CD4-positive, alpha-beta T cell treated with Interleukin-10 for 1 hour (primary cell): Measurements from ENCODE around the gene C12orf75.
"Not testable (repeated sequence)": the region's sequence is repeated elsewhere in the genome, so short reads cannot be mapped to it uniquely, and the experiment has no call there.

Source experiments
- DNase-seq: peaks from one replicate; pipeline ENCODE4 v3.0.0-alpha.2; 2020

C12orf75 gene

GRCh38 chr12:105384220-105384619 lies 53.7 kb downstream of the C12orf75 start:
- no peak for DNase-seq

- no peak for DNase-seq
These were observed 54.5 kb downstream of the C12orf75 start for GRCh38 chr12:105384916-105385535.

GRCh38 chr12:105386431-105386830 lies 55.9 kb downstream of the C12orf75 start:
- DNase-seq = no peak

- DNase-seq = no peak
These were observed 60.7 kb downstream of the C12orf75 start for GRCh38 chr12:105391231-105391630.

GRCh38 chr12:105393587-105393986 lies 63.1 kb downstream of the C12orf75 start:
- no peak for DNase-seq

- no peak for DNase-seq
These were observed 65.5 kb downstream of the C12orf75 start for GRCh38 chr12:105396024-105396423.

GRCh38 chr12:105396983-105397382 lies 66.5 kb downstream of the C12orf75 start:
- DNase-seq = no peak

- DNase-seq = no peak
These were observed 68.4 kb downstream of the C12orf75 start for GRCh38 chr12:105398930-105399329.

- DNase-seq = no peak
These were observed 69.1 kb downstream of the C12orf75 start for GRCh38 chr12:105399428-105400081.

- no peak for DNase-seq
These were observed 69.7 kb downstream of the C12orf75 start for GRCh38 chr12:105400227-105400626.

GRCh38 chr12:105401198-105401597 lies 70.7 kb downstream of the C12orf75 start:
- no peak for DNase-seq

- no peak for DNase-seq
These were observed 71.9 kb downstream of the C12orf75 start for GRCh38 chr12:105402366-105402765.

GRCh38 chr12:105403095-105403494 lies 72.6 kb downstream of the C12orf75 start:
- DNase-seq = no peak

GRCh38 chr12:105404134-105404533 lies 73.6 kb downstream of the C12orf75 start:
- DNase-seq = not testable (repeated sequence)

- DNase-seq = no peak
These were observed 76.0 kb downstream of the C12orf75 start for GRCh38 chr12:105406497-105406896.

GRCh38 chr12:105409279-105409678 lies 78.8 kb downstream of the C12orf75 start:
- no peak for DNase-seq

- DNase-seq = no peak
These were observed 79.4 kb downstream of the C12orf75 start for GRCh38 chr12:105409801-105410471.

- DNase-seq = no peak
These were observed 83.5 kb downstream of the C12orf75 start for GRCh38 chr12:105413911-105414487.

- DNase-seq = no peak
These were observed 87.2 kb downstream of the C12orf75 start for GRCh38 chr12:105417732-105418131.

GRCh38 chr12:105418229-105418628 lies 87.7 kb downstream of the C12orf75 start:
- no peak for DNase-seq

- no peak for DNase-seq
These were observed 88.4 kb downstream of the C12orf75 start for GRCh38 chr12:105418821-105419291.

GRCh38 chr12:105419606-105420005 lies 89.1 kb downstream of the C12orf75 start:
- DNase-seq = no peak

GRCh38 chr12:105420046-105420445 lies 89.6 kb downstream of the C12orf75 start:
- DNase-seq = no peak
